T47D (cell line): ENCODE results near the gene STAC3.

Source experiments
- DNase-seq, 2 experiments: peaks; one replicate each; pipeline versions ENCODE4 v3.0.0 to v3.0.0-alpha.2; 2011 to 2012; ENCODE audit warnings: low read depth in 1 of 2, low spot score in 1 of 2
- JUND ChIP-seq: IDR thresholded peaks from 2 replicates; pipeline ENCODE4 v1.6.1; 2012; ENCODE audit warnings: low read depth
- in situ Hi-C: cut with HindIII; loops from 2 replicates; pipeline ENCODE4 v1.10.0; 2016; ENCODE audit warnings: low sequenced_read_pairs, low pct_unique_long_range_greater_than_20kb

The STAC3 gene

DNA sequence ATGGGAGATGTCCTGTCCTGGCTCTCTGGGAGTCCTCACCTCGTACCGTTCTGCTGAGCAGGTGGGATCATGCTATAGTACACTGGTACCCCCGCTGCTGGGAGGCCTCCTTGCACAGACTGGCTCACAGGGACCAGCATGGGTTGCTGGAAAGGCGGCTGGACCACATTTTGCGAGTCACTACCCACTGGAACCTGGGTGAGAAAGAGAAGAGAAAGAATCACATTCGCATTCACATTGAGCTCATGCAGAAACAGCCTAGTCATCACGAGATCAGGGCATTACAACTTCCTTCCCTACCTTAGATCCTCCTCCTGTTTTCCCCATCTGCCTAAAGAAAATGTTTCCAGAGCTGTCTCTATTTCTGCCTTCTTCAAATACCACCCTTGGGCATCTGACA lies 17.3 kb upstream of the STAC3 start:
- no peak for TF ChIP-seq JUND
- DNase-seq = no peak
- in situ Hi-C loops = no loop called here

DNA sequence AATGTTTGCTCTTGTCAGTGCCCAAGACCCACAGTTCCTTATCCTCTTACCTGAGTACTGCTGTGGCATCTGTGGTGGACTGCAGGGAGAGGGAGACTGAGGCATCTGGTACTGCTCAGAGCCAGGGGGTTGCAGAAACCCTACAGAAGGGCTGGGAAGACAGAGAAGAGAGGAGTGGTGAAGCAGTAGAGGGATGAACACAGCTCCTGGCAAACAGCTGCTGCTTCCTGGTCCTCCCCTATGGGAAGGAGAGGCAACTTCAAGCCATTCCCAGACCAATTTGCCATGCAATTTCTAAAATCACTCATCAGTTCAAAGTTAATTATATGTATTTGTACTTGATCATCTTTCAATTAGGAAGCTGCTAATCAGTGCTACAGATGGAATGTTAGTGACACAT lies 15.7 kb upstream of the STAC3 start:
- in situ Hi-C loops = no loop called here
- TF ChIP-seq JUND = no peak
- no peak for DNase-seq

DNA sequence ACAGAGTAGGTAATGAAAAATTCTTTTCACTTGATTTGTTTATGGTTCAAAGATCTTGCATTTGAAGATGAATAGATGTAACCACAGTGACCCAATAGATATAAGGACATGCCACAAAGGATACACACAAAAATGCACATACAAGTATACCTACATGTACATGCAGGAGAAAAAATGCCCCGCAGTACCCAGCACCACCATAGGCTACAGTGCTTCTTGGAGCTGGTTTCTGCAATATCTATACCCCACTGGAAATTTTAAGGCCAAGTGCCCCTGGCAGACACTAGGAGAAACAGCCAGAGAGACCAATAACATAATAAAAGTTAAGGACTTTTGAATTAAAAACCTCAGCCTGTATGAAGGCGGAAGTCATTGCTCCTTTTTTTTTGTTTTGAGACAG lies 12.1 kb upstream of the STAC3 start:
- TF ChIP-seq JUND = no peak
- DNase-seq = no peak
- in situ Hi-C loops = no loop called here

DNA sequence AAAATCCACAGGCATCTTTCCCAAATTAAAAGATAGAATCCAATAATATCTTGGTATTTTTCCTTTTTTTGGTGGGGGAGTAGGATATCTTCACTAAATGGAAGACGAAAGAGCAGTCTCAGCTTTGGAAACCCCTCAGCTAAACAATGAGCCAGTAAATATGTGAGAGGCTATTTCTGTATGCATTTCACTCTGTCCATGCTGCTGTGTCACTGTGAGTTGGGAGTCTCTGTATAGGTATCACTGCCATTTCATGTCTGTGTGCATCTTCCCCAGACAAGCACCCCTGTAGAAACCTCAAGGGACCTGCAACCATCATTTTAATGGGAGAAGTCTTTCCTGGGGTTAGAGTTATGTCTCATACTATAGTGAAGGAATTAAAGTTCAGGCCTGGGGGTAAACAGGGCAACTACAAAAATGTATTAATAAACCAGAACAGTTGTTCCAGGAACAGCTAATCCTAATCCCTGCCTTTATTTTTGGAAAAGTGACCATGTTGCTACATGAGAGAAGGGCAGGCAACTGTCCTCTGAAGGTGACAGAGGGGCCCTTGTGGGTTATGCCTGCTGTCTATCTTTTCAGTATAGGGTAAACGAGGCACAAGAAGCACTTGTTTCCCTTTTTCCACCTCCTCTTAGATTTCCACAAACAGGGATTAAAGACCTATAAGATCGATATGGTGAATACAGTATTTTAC lies 11.3 kb upstream of the STAC3 start:
- no peak for TF ChIP-seq JUND

DNA sequence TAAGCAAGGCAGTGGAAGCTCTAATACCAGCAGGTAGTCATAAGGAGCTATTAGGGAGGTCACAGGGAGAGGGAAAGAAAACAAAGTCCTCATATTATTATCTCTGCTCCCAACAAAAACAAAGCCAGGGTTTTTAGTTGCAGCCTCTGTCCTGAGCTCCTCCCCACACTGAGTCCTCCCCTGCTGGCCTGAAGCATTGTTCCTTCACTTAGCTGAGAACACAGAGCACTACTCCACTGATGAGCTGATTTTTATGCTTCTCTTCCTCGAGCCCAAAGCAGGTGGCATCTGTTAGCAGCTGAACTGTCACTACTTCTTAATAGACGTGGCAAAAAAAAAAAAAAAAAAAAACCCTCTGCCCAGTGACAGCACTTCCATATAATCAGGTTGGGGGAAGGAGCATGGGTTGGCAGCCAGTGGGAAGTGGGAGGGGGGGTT lies 10.5 kb upstream of the STAC3 start:
- TF ChIP-seq JUND = no peak
- in situ Hi-C loops = no loop called here
- no peak for DNase-seq

More for the DNA sequence above, 11.3 kb upstream of the STAC3 start:
- DNase-seq = no peak
- in situ Hi-C loops = no loop called here

DNA sequence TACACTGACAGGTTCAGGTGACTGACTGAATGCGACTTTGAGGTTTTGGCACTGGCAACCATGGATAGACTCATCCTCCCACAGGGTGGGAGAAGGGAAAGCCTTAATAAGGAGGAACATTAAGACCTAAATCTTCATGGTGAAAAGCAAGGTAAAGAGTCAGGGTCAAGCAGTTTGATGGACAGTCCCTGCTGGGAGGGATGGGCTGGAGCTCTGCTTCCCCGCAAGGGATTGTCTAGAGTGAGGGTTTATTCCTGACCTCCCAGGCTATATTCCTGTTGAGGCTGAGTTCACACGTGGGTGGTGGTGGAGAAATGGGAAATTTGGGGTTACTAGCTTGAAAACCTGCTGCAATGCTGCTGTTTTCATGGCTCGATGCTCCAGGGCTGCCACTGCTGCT lies 9.4 kb upstream of the STAC3 start:
- no peak for DNase-seq
- in situ Hi-C loops = no loop called here
- TF ChIP-seq JUND = no peak

DNA sequence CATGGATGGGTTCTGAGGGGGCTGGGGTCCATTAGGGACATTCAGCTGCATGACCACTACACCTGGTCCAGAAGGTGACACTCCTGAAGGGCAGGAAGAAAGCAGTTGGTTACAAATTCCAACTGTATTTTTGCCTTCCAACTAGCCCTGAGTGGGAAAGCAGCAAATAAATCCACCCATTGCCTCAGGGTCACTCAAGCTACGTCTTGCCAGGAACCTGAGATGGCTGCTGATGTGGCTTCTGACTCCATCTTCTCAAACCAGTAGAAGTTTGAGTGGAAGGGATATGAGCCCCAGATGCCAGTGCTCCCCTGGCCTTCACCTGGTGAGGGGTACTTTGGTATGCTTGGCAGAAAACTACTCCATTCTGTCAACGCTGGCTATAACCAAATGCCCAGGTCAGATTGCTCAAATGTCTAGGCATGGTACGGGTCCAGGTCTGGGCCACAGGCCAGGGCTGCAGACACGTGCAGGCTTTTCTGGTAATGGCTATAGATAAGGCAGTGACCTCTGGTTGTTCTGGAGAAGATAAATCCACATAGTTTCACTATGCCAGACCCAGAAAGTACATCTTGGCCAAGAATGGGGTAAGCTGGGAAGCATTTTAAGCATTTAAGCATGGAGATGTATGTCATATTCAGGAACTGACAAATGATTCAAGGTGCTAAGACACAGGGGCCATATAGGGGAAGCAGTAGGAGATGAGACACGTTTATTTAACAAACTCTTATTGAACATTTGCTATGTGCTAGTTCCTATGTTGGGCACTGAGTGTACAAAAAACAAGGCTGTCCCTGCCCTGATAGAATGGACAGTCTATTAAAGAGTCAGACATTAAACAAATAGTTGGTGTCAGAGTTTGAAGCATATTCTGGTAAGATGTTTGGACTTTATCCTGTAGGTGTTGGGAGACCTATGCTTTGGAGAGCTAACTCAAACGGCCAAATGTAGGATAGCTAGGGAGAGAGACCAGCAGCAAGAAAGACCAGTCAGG lies 8.3 kb upstream of the STAC3 start:
- DNase-seq = no peak
- in situ Hi-C loops = no loop called here
- TF ChIP-seq JUND = no peak

DNA sequence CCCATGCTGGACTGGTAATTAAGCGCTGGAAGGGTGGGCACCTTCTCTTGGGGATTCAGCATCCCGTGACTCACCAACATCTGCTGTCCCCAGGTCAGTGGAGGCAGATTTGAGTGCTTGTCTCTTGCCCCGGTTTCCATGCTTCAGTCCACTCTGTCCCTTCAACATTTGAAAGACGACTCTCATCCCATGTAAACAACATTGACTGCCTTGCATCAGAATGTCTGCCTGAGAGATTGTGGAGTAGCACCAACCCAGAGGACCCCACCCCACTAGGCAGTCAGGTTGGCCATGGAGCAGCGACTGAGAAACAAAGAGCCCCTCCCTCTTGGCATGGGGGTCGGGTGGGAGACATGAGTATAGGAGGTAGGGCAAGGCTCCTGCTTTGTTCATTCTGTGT lies 4.9 kb upstream of the STAC3 start:
- DNase-seq = no peak
- in situ Hi-C loops = no loop called here
- no peak for TF ChIP-seq JUND

DNA sequence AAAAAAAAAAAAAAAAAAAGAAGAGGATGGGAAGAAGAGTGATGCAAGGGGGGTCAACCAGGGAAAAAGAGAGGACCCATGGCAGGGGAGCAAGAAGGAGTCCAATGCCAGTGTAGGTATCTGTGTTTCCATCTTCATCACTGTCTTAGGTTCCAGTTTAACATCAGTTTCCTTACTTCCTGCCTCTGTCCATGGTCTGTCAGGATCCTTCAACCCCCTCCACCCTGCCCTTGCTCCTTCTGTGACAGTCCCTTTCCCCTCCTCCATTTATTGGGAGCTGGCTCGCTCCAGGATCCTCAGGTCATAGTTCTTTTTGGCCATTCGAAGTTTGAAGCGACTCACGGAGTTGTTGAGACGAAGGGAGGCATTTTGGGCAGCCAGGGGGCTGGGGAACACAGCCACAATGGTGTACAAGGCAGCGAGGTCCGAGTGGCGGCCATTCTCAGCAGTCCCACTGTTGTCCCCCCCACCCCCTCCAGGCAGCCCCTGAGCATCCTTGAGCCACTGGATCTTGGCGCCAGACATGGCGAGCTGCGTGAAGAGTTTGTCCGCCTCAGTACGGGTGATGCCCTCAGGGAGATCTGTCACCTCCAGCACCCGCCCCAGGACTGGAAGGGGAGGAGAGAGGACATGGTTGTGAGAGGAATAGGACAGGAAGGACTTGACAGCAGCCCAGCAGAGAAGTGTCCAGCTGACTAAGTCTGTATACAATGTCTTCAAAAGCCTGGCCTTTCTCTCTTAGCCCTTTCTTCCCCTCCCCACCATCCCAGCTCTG lies 3.7 kb upstream of the STAC3 start:
- in situ Hi-C loops = no loop called here
- no peak for DNase-seq
- no peak for TF ChIP-seq JUND

DNA sequence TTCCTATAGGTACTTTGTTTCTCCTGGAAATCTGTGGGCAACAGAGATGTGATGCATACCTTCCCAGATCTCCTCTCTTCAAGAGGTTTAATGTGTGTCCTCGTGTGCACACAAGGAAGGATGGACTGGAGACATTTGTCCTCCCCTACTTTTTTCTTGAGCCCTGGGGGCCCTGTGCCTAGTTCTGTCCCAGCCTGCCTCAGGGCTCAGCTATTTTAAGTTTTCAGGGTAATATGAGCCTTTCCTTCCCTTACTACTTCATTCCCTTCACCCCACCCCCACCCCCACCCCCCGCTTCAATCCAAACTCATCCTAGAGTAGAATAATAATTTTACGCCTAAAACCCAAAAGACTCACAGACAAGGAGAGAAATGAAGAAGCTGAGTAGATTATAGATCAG lies 446 bp downstream of the STAC3 start:
- no peak for DNase-seq
- no peak for TF ChIP-seq JUND
- in situ Hi-C loops = no loop called here

DNA sequence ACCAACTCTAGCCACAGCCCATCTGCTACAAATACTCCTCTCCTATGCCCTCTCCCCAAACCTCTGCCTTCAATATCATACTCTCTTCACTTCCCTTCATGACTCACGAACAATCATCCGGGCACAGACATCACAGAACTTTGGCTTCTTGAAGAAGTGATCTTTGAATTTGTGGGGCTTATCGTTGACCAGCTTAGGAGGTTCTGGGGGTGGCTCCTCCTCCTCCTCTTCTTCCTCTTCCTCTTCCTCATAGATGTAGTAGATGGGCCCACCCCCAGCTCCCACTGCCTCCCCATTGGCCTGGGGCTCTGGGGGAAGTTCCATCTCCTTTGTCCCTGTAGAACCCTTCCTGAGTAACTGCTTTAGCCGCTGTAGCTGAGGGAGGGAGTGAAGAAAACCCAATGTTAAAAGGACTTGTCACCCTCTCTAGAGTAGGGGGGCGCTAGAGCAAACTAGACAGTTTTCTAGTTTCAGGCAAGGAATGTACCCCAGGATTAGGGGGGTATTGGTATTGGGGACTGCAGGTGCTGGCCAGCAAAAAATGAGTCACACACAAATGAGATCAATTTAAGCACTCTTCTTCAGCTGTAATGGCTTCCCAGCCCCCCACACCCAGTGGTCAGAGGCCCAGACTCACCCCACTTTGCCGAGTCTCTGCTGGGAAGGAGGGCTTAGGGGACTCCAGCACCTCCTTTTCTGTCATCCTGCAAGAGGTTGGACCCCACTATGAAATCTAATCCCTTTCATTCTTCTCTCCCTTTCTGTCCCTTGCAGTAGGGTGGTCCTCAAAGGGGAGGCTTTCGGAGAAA lies 1.8 kb downstream of the STAC3 start:
- no peak for TF ChIP-seq JUND
- in situ Hi-C loops = no loop called here

DNA sequence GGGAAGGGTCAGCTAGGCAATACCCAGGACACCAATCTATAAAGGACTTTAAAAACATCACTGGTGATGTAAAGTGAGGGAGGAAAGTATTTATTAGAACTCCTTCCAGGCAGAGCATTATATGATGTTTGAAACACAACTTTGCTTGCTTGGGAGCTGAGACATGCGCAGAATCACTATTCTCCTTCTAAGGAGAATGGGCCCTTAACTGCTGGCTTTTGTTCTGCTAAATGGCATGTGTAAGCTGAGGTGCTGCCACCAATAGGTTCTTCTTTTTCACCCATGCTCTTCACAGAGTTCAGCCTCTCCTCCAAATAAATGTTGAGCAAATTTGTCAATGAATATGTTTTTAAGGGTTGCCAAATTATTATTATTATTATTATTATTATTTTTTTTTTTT lies 3.9 kb downstream of the STAC3 start:
- no peak for TF ChIP-seq JUND
- no peak for DNase-seq
- in situ Hi-C loops = no loop called here

More for the DNA sequence above, 1.8 kb downstream of the STAC3 start:
- no peak for DNase-seq
